Transverse colon (tissue), 4 donors: Measurements from ENCODE around the gene HECTD4. TPM values are rescaled to one million over a fixed set of nuclear protein-coding genes. Genes with fewer than 3 reads are reported as not detected.
A peak's percentile ranks its signal among the peaks of the same experiment; 100 is the strongest.
"Not testable (repeated sequence)": the region's sequence is repeated elsewhere in the genome, so short reads cannot be mapped to it uniquely, and the experiment has no call there.

Source experiments
- DNase-seq: peaks from one replicate; pipeline ENCODE4 v3.0.0-alpha.2; 2019
- H3K27ac ChIP-seq, 4 donors: fragments of 200-600 bp; sonication (generic); 2 replicates each; pipeline ENCODE4 v1.5.1; 2016 to 2018; ENCODE audit warnings: inconsistent platforms in 4 of 4
- H3K27me3 ChIP-seq: fragments of 200-600 bp; sonication (generic); 2 replicates; pipeline ENCODE4 v1.5.1; 2017; ENCODE audit warnings: inconsistent platforms
- H3K36me3 ChIP-seq, 4 donors: fragments of 200-600 bp; sonication (generic); 2 replicates each; pipeline ENCODE4 v1.5.1; 2017 to 2019; ENCODE audit warnings: inconsistent platforms in 4 of 4
- H3K4me1 ChIP-seq, 4 donors: fragments of 200-600 bp; sonication (generic); 2 replicates each; pipeline ENCODE4 v1.5.1; 2017 to 2020; ENCODE audit warnings: inconsistent platforms in 4 of 4
- H3K4me3 ChIP-seq, 4 donors: fragments of 200-600 bp; sonication (generic); 1 replicate in 1 of 4; 2 replicates in 3 of 4; pipeline versions ENCODE4 v1.5.1 to v1.6.1; 2017 to 2019; ENCODE audit warnings: inconsistent platforms in 4 of 4
- H3K9me3 ChIP-seq, 2 donors: fragments of 200-600 bp; sonication (generic); 2 replicates each; pipeline ENCODE4 v1.5.1; 2017 to 2019; ENCODE audit warnings: inconsistent platforms in 2 of 2
- CTCF ChIP-seq, 5 experiments: fragments of 200-600 bp in 3 of 5; fragments of 450-650 bp in 2 of 5; sonication (generic) in 3 of 5; IDR thresholded peaks; 1 replicate in 2 of 5; 2 replicates in 3 of 5; pipeline ENCODE4 v1.5.1; 2016 to 2017; ENCODE audit warnings: antibody characterized with exemption in 5 of 5, inconsistent platforms in 3 of 5, mild to moderate bottlenecking in 2 of 5, moderate library complexity in 1 of 5
- EP300 ChIP-seq: sonication (generic); formaldehyde crosslinking; IDR thresholded peaks from one replicate; pipeline ENCODE4 v1.6.1; 2017; ENCODE audit warnings: antibody characterized with exemption, low read depth
- POLR2A ChIP-seq: fragments of 450-650 bp; IDR thresholded peaks from one replicate; pipeline ENCODE4 v1.6.1; 2016; ENCODE audit warnings: antibody characterized with exemption, mild to moderate bottlenecking, moderate library complexity
- POLR2AphosphoS5 ChIP-seq, 3 donors: sonication (generic); formaldehyde crosslinking; IDR thresholded peaks; one replicate each; pipeline ENCODE4 v1.6.1; 2016; ENCODE audit warnings: antibody characterized with exemption in 3 of 3
- WGBS, 2 donors: methylation state at CpG; one replicate each; pipeline ENCODE4 v1.1.5; 2018; ENCODE audit warnings: low coverage in 1 of 2; 5-methylcytosine and 5-hydroxymethylcytosine counted together
- in situ Hi-C, 4 donors: fragments of 200-750 bp; cut with MboI; loops; one replicate each; pipeline versions ENCODE4 v1.15.0 to v1.15.1; 2017; ENCODE audit warnings: low sequenced_read_pairs in 3 of 4, low pct_ligation_motif_present in 1 of 4, low pct_unique_long_range_greater_than_20kb in 1 of 4
- intact Hi-C: fragments of 100-400 bp; cut with DNase I; formaldehyde crosslinking; loops from one replicate; pipeline ENCODE4 v1.15.1; 2023; ENCODE audit warnings: low total_unique reads
- total RNA-seq, 4 donors: library from RNA; depleted of rRNA; stranded (reverse); fragments of >200 nt; gene quantifications; one replicate each; pipeline ENCODE4 v1.1.0, GENCODE V29; 2016

The HECTD4 gene
- total RNA-seq, 4 donors from 2014 or later: 52.6 to 171 (median 121) TPM

- H3K27me3 ChIP-seq: no peaks in the 10 kb centered on the region
- H3K4me1 ChIP-seq: peaks cover 6 to 35% (median 23%) of the 10 kb centered on the region in 4 donors
- peak overlapping the region; percentile 93 to 100 (median 97) for H3K27ac ChIP-seq
- in situ Hi-C loops: no loop called here
- H3K4me3 ChIP-seq: peak overlapping the region; percentile 75 to 98 (median 88)
- intact Hi-C loops: no loop called here
- no peak for DNase-seq
- TF ChIP-seq POLR2AphosphoS5 (IDR thresholded peaks at IDR 0.05) (no peak), CTCF (IDR thresholded peaks at IDR 0.05) (no peak), EP300 (no peak), POLR2A (no peak)
- no peaks in the 10 kb centered on the region for H3K36me3 ChIP-seq
- no peaks in the 10 kb centered on the region for H3K9me3 ChIP-seq
- 0 to 3% methylated on average over 3 to 18 of the region's 18 CpGs for WGBS, 2 donors
These were observed 36.0 kb upstream of the HECTD4 start for GRCh38 chr12:112418273-112418607.

GRCh38 chr12:112415457-112415856, 33.2 kb upstream of the HECTD4 start:
- H3K27ac ChIP-seq, in situ Hi-C loops, intact Hi-C loops, H3K36me3 ChIP-seq, H3K4me3 ChIP-seq, H3K9me3 ChIP-seq, DNase-seq, H3K27me3 ChIP-seq: not testable (repeated sequence)
- H3K4me1 ChIP-seq: peaks cover 3 to 24% (median 17%) of the 10 kb centered on the region in 4 donors
- 93% methylated on average over 2 to 4 of the region's 4 CpGs for WGBS, 2 donors

GRCh38 chr12:112413855-112414625, 31.8 kb upstream of the HECTD4 start:
- TF ChIP-seq CTCF (IDR thresholded peaks at IDR 0.05) (no peak), POLR2AphosphoS5 (IDR thresholded peaks at IDR 0.05) (no peak), EP300 (no peak), POLR2A (no peak)
- intact Hi-C loops: no loop called here

GRCh38 chr12:112409906-112410244, 27.6 kb upstream of the HECTD4 start:
- TF ChIP-seq POLR2AphosphoS5 (IDR thresholded peaks at IDR 0.05) (no peak), EP300 (no peak), POLR2A (no peak), CTCF (IDR thresholded peaks at IDR 0.05) (no peak)
- Histone ChIP-seq H3K27me3 (no peaks in the 10 kb centered on the region), H3K36me3 (peaks cover 0 to 25% (median 8%) of the 10 kb centered on the region in 4 donors), H3K4me3 (peak overlapping the region in 1 of 4 donors; percentile 81), H3K9me3 (no peaks in the 10 kb centered on the region), H3K4me1 (peaks cover 3 to 25% (median 10%) of the 10 kb centered on the region in 4 donors), H3K27ac (peak overlapping the region in 3 of 4 donors; percentile 85 to 95 (median 87))
- intact Hi-C loops (no loop called here), in situ Hi-C loops (no loop called here)
- WGBS, 2 donors: 95 to 97% methylated on average over 10 to 14 of the region's 14 CpGs
- no peak for DNase-seq

More at GRCh38 chr12:112413855-112414625, 31.8 kb upstream of the HECTD4 start:
- in situ Hi-C loops: no loop called here
- Histone ChIP-seq H3K9me3 (no peaks in the 10 kb centered on the region), H3K36me3 (no peaks in the 10 kb centered on the region), H3K4me3 (no peak overlapping the region), H3K27me3 (no peaks in the 10 kb centered on the region), H3K4me1 (peaks cover 3 to 14% (median 6%) of the 10 kb centered on the region in 4 donors), H3K27ac (no peak overlapping the region)
- DNase-seq: no peak
- WGBS, 2 donors: 30 to 63% methylated on average over 2 of the region's 2 CpGs
